HG03469 (cell line): ENCODE measurements around the gene GCLC.

Experiments used
- ATAC-seq: cut with Tn5 transposase; IDR thresholded peaks from one replicate; pipeline ENCODE4 v1.9.1; 2021; ENCODE audit warnings: mild to moderate bottlenecking, moderate library complexity, moderate number of reproducible peaks; ENCODE audit not compliant: unreplicated experiment

Gene GCLC

DNA sequence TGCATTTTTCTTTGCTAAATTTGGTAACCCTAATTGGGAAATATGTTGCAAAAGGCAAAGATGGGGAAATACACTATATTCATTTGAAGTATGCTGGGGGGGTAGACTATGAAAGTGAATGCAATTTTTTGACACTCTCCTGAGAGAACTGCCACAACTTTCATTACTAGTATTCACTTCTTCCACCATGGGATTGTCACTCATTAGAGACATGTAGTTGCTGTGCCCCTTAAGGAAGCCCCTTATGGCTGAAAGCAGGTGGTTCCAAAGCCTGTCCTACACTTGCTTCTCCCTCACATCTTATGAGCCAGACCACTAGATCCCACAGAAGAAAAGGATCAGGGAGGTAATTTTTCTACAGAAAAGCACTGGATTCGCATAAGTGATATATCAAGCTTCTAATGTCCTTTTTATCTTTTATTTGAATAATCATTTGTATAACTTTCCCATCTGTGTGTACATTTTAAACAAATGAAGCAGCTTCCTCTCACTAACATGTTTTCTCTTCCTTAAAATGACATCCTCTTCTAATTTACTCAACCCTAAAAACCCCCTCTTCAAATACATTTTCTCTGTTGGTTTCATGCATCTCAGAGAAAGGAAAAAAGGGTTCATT, 83.8 kb downstream of the GCLC start:
- ATAC-seq: peak; percentile 47

DNA sequence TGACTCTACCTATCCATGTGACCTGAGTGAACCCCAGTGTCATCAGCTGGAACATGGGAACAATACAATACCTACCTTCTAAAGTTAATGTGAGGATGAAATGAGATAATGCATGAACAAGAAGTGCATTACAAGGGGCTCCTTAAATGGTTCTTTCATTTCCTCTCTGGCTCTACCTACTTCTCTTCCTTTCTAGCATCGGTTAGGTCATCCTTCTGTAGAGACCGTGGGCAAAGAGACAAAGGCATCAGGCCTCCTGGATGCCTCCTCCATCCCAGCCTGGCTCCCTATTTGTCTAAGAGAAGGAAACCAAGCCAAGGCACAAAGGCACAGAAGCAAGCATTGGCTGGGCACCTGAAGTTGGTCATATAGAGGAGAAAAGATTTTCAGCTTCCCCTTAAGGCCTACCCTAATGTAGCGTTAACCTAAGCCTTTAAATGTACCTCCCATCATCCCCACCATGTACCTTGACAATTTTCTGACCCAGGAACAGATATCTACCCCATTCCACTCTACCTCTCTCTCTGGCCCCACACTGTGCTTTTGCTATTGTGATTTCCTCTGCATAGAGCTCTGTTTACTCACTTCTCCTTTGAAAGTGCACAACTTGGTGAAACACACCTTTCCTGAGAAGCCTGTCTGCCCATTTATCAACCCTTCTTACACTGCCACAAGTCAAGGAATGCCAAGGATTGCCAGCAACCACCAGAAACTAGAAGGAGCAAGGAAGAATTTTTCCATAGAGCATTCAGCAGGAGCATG, 86.6 kb downstream of the GCLC start:
- no peak for ATAC-seq

DNA sequence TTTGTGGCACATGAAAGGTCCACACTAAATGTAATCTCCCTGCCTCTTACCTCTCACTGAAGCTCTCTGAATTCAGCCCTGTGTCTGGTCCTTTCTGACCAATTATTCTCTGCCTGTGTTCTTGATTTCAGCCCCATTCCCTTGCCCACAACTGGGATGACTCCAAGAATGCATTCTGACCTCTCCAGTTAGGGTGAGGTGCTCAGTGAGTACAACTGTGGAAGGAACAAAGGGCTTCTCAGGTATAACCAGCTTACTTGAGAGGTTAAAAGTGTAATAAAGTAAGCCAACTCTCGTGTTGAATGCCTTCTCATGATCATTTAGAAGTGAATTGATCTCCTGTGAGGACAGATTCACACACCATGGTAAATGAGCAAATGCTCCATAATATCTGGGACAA, 88.1 kb downstream of the GCLC start:
- no peak for ATAC-seq

DNA sequence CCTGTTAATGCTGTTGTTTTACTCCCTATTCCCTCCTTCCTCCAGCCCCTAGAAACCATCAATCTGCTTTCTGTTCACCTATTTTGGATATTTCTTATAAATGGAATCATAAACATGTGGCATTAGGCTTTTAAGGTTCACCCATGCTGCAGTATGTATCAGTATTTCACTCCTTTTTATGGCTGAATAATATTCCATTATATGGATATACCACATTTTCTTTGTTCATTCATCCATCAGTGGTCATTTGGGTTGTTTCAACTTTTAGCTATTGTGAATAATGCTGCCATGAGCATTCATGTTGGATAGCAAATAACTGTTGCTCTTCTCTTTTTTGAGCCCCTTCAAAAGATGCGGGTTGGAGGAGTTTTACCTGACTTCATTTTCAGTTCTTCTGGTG, 89.2 kb downstream of the GCLC start:
- no peak for ATAC-seq

DNA sequence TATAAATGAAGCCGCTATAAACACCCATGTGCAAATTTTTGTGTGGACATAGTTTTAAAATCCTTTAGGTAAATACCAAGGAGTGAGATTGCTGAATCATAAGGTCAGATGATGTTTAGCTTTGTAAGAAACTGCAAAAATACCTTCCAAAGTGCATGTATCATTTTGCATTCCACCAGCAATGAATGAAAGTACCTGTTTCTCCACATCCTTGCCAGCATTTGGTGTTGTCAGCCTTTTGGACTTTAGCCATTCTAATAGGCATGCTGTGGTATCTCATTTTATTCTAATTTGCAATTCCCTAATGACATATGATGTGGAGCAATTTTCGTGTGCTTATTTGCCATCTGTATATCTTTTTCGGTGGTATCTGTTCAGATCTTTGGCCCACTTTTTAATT, 93.7 kb downstream of the GCLC start:
- ATAC-seq: no peak

DNA sequence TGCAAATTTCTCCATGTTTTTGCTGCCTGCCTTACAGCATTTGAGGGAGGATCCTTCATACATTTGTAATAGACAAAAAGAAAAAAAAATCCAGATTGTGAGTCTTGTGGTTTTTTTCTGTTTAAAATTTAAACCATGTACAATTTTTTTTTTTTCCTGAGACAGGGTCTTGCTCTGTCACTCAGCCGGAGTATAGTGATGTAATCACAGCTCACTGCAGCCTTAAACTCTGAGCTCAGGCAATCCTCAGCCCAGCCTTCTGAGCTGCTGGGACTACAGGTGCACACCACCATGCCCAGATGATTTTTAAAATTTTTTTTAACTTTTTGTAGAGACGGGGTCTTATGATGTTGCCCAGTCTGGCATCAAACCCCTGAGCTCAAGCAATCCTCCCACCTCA, 97.0 kb downstream of the GCLC start:
- no peak for ATAC-seq
